NCI-H1048 (cell line): ENCODE results near the gene NCF4.

Experiments used
- DNase-seq: peaks from one replicate; lab custom pipeline; 2025; lab: John Stamatoyannopoulos, UW

NCF4 gene

GRCh38 chr22:36860821-36861659 lies at the start of gene NCF4:
TSS of gene NCF4 (plus strand) at chr22:36861006. CDS start at chr22:36861172, 166 bp downstream.
- no peak for DNase-seq

DNA sequence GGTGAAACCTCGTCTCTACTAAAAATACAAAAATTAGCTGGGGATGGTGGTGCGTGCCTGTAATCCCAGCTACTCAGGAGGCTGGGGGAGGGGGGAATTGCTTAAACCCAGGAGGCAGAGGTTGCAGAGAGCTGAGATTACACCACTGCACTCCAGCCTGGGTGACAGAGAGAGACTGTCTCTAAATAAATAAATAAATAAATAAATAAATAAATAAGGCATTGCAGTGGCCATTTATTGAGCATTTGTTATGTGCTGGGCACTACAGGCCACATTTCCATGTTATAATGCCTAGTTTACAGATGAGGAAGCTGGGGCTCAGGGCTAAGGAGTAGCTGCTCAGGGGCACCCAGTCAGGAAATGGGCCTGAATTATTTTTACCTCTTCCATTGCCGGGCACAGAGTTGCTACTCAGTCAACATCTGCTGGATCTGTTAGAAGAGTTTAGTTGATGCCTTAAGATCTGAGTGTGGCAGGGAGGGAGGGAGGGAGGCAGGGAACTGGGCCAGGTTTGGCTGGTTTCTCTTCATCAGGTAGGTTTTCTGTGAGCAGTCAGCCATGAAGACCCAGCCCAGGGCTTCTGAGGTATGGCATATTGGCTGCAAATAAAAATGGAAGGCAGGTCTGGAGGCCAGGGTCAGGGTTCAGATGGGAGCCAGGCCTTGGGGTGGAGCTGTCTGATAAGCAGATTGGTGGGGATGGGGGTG lies 49.6 kb upstream of the NCF4 start:
- no peak for DNase-seq

- no peak for DNase-seq
These were observed 46.0 kb upstream of the NCF4 start for GRCh38 chr22:36814801-36815200.

DNA sequence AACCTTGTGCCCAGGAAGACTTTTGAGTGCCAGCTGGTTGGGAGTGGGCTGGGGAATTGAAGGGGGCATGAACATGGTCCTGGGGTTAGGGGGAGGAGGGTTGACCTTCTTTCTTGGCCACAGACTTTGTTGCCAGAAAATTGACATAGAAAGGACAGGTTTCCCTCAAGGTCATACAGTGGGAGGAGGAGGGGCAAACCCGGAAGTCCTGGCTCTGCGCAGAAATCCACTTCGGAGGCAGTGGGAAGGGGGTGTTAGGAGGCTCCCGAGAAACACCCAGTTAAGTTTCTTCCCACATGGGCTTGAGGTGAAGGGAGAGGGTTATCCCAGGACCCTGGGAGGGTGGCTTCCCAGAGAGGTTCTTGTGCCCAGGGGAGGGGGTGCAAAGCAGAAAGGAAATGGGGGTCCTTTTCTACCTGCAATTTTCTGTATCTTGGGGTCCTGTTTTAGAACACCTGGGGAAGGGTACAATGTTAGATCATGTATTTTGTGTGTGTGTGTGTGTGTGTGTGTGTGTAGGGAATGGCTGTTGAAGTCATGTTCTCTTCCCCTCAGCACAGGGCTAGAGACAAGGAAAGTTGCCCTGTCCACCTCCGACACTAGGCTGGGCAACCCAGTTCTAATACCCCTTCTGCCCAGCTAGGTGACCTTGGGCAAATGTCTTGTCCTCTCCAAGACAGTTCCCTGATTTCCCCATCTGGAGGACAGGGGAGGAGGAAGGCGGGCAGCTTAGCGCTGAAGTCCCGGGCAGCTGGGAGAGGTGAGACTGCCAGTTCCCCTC lies 45.1 kb upstream of the NCF4 start:
- DNase-seq = no peak

- no peak for DNase-seq
These were observed 44.5 kb upstream of the NCF4 start for GRCh38 chr22:36816339-36816635.

GRCh38 chr22:36816636-36817524 lies 43.9 kb upstream of the NCF4 start, which contains the start of gene PVALB:
TSS of gene PVALB (minus strand) at chr22:36817035. CDS start at chr22:36817005, 30 bp downstream.
- no peak for DNase-seq

GRCh38 chr22:36817525-36817848 lies 43.3 kb upstream of the NCF4 start:
- DNase-seq = no peak

DNA sequence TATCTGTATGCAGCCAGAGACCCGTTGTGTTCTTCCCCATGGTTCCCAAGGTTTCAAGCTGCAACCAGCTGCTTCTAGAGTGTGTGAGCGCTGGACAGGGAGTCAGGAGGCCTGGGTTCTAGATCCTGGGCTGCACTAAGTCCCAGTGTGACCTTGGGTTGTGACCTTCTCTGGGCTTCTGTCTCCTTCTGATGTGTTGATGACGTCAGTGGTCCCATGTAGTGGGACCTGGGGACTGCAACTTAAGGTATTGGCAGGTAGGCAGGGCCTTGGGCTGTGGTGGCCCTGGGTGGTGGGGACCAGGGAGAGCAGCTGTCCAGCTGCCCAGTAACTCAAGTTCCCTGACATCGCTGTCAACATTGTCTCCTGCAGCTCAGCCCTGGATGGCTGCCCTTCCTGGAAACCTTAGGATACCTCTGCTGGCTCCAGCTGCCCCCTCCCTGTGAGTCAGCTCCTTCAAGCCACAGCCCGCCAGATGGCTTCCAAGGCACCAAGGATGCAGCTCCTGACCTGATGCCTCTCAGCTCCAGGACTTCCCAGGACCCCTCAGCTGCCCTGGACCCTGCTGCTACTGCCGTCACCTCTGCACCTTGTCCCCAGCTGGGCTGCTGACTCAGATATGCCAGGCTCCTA lies 42.7 kb upstream of the NCF4 start:
- no peak for DNase-seq

DNA sequence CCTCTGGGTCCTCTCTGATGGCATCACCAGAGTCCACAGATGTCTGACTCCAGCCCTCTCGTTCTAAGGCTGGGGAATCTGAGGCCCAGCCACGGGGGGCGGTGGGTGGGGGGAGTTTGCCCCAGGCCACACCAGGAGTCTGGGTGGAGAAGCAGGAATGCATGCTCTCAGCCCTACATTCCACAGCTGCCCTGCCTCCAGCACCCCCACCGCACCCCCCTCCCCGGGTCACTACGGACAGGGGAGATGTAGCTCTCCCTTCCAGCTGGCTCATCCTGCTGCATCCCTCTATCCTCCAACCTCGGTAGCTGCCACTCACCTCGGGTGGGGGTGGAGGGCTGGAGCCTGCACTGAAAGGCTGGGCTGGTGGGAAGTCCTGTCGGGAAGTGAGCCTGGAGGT lies 41.7 kb upstream of the NCF4 start:
- no peak for DNase-seq

DNA sequence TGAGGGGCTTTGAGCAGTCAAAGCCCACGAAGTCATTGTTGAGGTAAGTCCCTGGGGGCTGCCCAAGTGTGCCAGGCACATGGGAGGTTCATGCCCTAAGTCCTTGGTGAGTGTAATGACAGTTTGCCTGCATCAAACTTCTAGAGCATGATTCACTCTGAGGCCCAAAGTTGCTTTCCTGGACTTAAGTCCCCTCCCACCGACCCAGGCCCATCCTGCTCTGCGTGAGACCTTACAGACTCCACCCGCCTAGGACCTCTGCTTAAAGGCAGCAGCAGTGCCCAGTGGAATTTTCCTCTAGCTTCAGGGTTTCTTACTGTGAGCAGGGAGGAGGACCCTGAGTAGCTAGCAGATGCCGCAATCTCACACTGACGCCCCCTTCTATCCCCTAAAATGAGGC lies 38.2 kb upstream of the NCF4 start:
- no peak for DNase-seq

DNA sequence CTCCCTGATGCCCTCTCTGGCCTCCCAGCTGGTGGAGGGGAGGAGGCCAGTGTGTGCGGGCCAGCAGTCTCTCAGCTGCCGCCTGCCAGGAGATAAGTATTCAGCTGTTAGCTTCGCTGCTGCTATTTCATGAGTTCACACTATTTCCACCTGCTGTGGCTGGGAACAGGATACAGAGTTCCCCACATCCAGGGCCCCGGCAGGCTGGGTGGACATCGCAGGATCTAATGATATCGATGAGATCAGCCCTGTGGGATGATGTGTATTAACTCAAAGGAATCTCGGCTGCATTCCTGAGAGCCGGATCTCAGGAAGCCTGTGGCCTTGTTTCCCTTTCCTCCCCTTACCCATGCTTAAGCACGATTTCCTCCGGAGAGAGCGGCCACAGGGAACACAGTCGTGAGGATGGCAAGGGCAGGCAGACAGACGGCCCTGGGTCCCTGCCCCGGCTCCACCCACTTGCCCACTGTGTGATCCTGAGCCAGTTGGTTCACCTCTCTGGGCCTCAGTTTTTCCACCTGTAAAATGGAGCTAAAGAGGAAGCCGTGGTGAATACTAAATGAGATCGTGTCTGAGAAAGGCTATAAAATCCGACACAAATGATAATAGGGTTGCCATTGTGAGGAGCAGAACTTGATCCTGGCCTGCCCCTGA lies 37.5 kb upstream of the NCF4 start:
- no peak for DNase-seq

GRCh38 chr22:36824655-36825054 lies 36.2 kb upstream of the NCF4 start:
- no peak for DNase-seq

GRCh38 chr22:36826262-36826661 lies 34.5 kb upstream of the NCF4 start:
- DNase-seq = no peak

- DNase-seq = no peak
These were observed 32.0 kb upstream of the NCF4 start for GRCh38 chr22:36828815-36829214.

GRCh38 chr22:36829370-36830002 lies 31.3 kb upstream of the NCF4 start:
- DNase-seq = no peak

GRCh38 chr22:36830601-36831000 lies 30.2 kb upstream of the NCF4 start:
- no peak for DNase-seq

DNA sequence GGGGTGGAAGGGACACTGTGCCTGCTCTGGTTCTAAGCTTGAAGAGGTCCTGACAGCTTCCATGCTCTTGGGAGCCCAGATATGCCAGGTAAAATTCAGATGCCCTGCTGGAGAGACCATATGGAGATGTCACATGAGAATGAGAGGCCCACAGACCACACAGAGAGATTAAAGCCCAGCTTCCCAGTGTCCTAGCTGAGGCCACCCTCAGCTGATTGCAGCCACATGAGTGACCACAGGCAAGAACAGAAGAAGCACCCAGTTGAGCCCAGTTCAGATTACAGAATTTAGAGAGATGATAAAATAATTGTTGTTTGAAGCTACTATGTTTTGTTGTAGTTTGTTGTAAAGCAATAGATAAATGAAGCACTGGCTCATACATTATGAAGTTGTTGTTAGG lies 29.6 kb upstream of the NCF4 start:
- DNase-seq = no peak

DNA sequence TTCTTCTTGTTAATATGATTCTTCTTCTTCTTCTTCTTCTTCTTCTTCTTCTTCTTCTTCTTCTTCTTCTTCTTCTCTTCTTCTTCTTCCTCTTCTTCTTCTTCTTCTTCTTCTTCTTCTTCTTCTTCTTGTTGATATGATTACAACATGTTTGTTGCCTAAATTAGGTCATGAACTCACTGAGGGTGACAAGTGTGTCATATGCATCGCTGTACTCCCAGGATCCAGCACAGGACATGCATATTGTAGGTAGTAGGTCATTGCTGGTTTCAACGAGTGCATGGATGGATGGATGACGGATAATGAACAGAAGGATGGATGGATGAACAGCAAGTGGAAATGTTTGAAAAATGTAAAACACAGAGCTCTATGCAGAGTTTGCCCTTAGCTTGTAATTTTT lies 29.1 kb upstream of the NCF4 start:
- no peak for DNase-seq

DNA sequence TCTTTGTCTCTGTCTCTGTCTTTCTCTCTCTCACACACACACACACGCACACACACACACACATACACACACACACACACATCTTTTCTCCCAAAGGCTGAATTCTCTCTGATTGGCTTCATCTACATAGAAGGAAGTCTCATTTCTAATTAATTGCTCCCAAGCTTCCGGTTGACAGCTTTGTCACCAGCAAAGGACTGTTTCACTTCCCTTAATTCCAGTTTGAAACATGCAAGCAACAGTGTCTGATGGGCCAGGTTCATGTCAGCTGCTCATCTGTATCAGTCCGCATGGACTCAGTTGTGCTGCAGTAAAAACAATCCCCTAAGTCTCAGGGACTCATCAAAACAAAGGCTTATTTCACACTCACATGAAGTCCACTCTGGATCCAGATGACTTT lies 27.7 kb upstream of the NCF4 start:
- DNase-seq = no peak

DNA sequence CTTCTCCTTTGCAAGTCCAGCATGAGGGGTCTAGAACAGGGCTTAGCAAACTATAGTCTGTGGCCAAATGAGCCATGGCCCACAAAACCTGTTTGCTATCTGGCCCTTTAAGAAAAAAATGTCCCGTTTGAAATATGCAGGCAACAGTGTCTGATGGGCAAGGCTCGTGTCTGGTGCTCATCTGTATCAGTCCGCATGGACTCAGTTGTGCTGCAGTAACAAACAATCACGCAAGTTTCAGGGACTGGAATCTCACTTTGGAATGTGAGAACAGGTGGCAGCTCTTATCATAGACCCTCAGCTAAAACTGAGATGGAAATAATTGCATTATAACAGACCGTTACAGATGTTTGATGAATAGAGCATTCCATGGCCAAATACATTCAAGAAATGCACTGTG lies 24.9 kb upstream of the NCF4 start:
- no peak for DNase-seq
